GM18907 (cell line): ENCODE results near the gene SYT2.
"Not testable (repeated sequence)": the region's sequence is repeated elsewhere in the genome, so short reads cannot be mapped to it uniquely, and the experiment has no call there.

Experiments used
- ATAC-seq: cut with Tn5 transposase; IDR thresholded peaks from one replicate; pipeline ENCODE4 v1.9.1; 2021; ENCODE audit warnings: mild to moderate bottlenecking, moderate library complexity; ENCODE audit not compliant: unreplicated experiment

The SYT2 gene

DNA sequence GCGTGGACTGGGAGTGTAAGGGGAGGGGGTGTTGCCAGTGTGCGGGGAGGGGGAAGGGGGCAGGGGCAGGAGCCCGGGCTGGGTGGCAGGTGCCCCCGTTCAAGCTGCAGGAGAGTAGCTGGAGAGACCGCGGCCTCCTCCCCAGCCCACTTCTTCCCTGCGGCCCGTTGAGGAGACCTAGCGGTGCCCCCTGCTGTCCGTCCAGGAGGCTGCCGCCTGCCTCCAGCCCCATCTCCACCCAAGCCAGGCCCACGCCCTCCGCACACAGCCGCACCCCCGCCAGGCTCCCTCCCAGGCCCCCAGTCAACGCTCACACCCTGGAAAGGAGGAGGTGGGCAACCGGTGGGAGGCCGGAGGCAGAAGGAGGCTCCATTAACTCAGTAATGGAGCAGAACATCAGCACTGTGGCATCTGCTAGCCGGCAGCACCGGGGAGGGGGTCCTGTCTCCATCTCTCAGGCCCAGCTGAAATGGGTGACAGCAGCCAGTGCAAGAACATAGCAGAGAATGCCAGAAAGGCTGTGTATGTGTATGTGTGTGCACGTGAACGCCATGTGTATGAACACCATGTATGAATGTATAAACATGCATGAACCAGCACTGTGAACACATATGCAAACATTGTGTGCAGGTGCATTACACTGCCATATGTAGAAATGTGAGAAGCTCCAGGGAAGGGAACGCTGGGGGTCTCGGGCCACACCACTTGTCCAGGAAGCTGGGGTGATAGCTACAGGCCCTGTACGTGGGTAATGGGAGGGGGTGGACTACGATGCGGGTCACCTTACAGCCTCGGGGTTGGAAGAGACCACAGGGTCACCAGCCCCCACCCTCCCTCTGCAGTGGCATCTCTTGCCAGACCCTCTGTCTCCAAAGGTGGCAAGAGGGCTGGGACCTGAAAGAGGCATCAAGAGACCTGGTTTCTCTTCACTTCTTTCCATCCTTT is 84.6 kb downstream of the SYT2 start:
- ATAC-seq: peak; percentile 55

DNA sequence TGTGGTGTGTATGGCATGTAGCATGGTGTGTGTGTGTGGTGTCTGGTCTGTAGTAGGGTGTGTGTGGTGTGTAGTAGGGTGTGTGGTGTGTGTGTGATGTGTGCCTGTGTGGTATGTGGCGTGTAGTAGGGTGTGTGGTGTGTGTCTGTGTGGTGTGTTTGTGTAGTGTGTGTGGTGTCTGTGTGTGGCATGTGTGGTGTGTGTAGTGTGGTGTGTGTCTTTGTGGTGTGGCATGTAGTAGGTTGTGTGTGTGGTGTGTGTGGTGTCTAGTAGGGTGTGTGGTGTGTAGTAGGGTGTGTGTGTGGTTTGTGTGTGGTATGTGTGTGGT is 85.5 kb downstream of the SYT2 start:
- ATAC-seq: no peak

DNA sequence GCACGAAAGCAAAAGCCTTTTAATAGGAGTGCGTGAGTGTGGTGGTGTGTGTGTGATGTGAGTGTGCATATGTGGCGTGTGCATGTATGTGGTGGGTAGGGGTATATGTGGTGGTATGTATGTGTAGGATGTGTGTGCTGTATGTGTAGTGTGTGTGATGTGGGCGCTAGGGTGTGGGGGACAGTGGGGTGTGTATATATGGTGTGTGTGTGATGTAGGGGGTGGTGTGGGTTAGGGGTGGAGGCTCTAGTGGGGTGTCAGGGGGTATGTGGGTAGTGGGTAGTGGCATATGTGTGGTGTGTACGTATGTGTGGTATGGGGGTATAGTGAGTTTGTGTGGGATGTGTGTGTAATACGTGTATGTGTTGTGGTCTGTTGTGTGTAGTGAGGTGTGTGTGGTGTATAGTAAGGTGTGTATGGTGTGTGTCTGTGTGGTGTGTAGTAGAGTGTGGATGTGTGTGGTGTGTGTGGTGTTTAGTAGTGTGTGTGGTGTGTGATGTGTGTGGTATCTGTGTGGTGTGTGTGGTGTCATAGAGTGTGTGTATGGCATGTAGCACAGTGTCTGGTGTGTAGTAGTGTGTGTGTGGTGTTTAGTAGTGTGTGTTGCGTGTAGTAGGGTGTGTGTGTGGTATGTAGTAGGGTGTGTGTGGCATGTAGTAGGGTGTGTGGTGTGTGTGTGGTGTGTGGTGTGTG is 86.0 kb downstream of the SYT2 start:
- ATAC-seq: no peak

DNA sequence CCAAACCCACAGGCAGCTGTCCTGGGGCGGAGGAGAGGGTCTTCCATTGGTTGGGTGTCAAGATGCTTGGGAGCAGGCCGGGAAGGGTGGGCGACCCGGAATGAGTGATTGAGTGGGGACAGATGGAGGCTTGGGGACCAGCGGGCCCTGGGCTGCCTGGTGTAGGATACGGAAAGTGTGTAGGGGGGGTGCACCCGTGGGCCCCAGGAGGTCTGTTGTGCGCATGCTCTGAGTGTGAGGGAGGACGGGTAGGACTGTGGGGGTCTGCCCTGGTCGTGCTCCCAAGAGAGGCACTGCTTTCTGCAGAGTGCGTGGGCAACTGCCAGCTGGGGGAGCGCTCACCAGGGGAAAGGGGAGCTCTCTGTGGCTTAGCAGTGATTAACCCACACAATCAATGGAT is 86.8 kb downstream of the SYT2 start:
- ATAC-seq: not testable (repeated sequence)

DNA sequence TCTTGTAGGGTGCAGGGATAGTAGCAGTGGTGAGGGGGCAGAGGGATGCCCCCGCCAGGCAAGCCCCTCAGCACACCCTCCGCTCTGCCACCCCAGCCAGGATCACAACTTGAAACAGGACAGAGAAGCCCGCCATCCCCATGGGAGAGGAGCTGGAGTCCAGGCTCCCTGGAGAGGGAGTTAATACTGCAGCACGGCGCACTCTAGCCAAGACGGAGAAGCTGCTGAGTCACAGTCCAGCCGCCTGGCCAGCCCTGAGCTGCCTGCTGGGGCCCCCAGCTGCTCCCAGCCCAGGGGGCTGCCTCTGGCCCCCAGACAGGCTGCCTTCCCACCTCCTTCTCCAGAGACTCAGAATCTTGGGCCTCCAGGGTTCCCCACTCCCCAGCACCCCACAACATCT is 87.2 kb downstream of the SYT2 start:
- no peak for ATAC-seq

DNA sequence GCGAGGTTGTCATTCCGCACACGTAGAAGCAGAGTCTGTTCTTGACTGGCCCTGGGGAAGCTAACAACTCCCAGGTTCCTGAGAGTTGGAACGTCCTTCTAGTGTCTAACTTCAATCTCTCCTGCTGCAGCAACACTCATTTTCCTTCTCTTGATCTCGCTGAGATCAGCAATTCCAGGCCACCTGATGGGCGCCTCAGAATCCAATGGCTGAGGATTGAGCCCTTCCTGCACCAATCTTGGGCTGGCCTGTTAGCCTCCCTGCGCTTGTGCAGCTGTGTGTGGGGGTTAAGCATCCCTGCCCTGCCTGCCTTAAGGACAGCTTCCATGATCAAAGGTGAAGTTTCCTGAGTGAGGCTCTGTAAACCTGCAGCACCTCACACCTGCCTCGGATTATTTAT is 87.9 kb downstream of the SYT2 start:
- ATAC-seq: no peak

DNA sequence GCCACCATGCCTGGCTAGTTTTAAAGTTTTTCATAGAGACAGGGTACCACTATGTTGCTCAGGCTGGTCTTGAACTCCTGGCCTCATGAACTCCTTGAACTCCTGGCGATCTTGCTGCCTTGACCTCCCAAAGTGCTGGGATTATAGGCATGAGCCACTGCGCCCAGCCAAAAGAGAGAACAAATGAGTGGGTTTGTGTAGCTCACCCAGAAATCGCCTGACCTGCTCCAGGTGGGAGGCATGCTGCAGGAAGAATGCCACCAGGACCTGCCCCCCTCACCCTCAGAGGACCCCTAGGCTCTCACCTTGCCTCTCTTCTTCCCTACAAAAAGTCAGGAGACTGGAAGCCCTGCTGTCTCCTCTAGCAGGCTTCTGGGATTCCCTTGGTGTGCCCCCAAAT is 88.8 kb downstream of the SYT2 start:
- no peak for ATAC-seq

DNA sequence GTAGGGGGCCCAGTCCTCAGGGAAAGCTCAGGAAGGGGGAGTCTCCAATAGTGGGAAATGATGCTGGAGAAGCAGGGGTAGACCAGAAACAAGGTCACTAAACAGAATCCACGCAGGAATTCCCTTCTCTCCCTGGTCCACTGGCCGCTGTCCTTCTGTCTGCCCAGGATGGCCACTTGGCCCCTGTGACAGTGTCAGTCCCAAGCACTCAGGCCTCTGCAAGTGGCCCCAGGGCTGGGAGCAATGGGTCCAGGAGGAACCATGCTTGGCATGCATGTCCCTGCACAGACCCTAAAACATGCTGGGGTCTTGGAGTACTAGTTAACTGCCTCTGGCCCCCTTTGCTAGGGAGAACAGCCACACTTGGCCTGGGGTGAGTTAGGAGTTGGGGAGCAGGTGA is 90.2 kb downstream of the SYT2 start:
- not testable (repeated sequence) for ATAC-seq

DNA sequence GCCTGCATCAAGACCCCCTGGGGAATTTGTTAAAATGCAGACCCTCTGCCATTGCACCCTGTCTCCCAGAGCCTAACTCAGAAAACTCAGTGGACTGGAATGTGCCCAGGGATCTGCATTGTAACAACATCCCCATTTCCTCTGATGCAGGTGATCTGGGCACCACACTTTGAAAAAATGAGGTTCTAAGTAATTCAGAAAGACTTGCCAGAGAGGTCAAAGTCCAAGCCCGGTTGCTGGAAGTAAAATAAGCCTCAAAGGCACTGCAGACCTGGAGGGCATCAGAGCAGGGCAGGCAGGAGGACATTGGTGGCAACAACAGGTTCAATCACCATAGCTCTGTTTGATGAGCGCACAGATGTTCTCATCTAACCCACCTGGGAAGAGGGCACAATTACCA is 90.7 kb downstream of the SYT2 start:
- no peak for ATAC-seq

DNA sequence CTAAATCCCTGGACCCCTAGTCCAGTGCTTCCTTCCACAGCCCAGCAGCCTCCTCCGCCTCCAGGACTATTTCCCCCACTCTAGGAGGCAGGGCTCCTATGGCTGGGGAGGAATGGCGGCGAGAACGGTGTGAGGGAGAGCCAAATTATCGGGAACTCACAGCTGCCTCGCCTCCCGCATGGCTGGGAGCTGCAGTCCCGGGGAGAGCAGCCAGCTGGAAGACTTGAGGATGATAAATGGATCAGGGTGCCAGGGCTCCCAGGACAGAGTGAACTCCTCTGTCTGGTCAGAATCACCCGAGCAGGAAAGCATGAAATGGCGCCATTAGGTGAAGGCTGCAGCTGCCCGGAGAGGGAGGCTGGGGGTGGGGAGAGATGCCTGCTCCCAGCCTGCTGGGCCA is 91.2 kb downstream of the SYT2 start:
- ATAC-seq: not testable (repeated sequence)

DNA sequence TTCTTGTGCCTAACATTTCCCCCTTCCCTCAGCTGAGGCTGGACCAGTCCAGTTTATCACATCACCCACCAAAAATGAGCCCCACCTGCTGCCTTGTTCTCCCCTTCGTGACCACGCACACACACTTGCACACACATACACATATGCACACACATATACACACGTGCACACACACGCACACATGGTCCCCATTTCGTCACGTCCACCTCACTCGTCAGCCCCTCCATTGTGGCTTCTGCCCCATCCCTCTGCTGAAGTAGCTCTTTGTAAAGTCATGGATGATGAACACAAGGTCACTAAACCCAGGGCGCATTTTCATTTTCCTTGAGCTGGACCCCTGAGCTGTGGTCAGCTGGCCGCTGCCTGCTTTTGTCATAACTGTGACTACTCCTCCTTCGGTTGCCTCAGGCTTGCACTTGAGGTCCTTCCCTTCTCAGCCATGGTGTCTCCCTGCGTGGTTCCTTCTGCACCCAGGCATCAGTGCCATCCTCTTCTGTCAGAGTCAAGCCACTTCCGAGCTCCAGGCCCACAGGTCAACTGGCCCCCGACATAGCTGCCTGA is 93.8 kb downstream of the SYT2 start:
- peak; percentile 36 for ATAC-seq

DNA sequence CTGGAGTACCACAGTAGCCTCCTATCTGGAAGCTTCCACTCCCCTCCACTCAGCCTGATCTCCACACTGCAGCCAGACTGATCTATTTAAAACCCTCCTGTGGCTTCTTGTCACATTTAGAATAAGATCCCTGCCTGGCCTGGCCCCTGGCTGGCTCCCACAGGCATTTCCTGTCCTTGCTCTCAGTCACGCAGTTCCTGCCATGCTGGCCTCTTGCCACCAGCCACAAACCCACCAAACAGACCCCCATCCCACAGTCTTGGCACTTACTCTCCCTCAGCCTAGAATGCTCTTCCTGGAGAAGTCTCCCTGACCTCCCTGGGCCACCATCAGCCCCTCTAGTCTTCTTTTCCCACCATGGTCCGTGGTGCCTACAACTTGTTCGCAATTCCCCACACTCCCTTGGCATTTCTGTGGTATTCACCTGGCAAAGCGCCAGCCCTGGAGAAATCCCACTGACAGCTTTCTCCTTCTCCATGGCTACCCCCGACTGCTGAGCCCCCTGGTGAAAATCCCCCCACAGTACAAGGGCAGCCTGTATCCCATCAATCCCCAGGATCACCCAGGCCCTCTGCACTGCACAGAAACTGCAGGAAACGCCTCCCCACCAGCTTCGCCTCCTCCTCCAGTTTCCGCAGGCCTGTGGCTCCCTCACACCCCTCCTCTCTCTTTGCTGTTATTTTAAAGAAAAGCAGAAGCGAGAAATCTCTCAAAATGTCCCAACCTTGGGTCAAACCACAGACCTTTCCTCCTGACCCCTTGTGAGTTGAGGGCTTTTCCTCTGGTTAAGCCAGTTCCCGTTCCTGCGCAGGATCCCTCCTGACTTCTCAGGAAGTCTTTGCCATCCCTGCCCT is 94.5 kb downstream of the SYT2 start:
- peak; percentile 73 for ATAC-seq

DNA sequence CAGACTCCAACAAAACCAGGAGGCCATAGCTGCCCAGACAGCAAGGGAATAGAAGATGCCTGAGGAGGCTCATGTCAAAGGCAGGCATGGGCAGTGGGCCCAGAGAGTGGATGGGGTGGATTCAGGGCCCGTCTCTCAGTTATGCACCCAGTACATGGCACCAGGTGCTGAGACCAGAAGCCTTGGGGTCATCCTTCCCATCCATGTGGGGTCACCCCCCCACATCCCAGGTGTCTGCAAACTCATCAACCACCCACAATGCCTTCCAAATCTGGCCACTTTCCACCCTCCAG is 95.1 kb downstream of the SYT2 start:
- ATAC-seq: not testable (repeated sequence)

DNA sequence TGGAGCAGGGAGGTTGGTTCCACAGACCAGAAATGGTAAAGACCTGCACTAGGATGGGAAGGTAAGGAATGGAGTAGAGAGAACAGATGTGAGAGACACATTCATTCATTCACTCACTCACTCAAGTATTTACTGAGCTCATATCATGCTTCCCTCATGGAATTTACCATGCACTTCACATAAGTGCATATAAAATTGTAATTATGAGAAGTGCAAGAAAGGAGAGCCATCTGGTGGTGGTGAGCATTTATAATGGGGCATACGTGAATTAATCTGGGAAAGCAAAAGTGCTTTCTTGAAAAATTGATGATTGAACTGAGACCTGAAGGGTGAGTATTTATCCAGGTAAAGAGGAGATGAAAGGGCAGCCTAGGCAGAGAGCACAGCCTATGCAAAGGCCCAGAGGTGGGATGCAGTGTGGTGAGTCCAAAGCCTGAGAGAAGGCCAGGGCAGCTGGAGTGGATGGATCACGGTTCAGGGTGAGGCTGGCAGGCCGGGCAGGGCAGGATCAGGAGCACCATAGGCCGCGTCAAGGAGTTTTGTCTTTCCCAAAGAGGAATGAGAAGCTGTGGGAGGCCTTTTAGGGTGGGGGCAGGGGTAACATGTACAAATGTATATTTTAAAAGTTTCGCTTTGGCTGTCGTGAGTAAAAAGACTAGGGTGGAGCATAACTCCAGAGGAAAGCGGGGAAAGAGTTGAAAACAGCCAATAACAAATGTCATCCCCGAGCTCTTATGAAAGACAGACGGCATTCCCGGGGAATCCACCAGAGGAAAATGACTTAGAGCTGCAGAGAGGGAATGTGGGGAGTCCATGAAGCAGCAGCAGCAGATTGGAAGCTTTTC is 95.7 kb downstream of the SYT2 start:
- not testable (repeated sequence) for ATAC-seq

DNA sequence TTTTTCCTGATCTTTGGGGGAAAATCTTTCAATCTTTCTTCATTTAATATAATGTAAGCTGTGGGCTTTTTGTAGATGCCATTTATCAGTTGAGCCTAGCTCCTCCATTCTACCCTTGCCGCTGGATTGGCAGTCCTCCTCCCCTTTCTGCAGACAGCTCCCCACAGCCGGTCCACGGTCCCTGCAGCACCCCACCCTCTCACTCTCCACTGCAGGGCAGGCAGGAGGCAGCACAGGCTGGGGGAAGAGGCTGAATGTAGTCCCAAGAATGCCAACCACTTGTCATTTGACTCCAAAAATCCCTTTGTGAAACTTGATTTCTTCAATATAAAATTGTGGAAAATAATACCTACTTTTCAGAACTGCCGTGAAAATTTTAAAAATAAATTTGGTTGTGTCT is 96.7 kb downstream of the SYT2 start:
- no peak for ATAC-seq

DNA sequence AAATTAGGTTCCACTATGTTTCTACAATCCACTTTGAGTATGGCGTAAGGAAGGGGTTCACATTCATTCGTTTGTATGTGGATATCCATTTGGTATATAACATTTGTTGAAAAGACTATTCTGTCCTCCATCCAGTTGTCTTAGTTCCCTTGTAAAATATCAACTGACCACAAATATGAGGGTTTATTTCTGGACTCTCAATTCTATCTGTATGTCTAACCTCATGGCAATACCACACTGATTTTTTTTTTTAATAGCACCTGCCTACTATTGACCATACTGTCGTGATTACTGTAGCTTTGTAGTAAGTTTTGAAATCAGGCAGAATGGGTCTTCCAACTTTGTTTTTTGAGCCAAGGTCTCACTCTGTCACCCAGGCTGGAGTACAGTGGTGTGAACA is 98.2 kb downstream of the SYT2 start:
- ATAC-seq: not testable (repeated sequence)

DNA sequence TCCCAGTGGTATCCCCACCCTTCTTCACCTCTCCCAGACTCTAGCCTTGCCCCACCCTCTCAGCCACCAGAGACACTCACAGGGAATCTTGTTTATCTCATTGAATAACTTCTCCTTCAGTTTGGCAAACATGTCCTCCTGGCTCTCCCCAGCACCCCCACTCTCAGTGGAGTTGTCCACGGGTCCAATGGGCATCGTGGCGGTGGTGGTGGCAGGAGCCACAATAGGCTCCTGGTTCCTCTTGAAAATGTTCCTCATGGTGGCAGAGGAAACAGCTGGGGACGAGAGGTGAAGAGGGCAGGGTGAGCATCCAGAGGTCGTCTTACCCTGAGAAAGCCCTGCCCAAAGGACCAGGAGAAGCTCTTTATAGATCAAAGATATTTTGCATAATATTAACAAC is 104.7 kb downstream of the SYT2 start:
- no peak for ATAC-seq

DNA sequence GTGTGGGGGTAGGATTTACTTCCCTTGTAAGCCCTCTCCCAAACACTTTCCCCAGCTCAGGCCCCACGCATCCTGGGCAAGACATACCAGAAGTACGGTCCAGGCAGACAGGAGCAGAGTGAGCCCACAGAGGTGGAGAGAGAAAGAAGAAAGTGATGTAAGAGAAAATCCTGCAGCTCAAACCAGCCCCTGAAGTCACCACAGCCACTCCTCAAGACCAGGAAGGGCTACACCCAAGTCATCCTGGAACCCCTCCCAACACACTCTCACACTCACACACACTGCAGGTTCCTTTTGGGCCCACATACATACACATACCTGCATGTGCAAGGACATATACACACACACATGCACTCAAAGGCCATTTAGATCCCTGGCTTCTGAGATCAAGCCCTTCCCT is 106.8 kb downstream of the SYT2 start:
- no peak for ATAC-seq

DNA sequence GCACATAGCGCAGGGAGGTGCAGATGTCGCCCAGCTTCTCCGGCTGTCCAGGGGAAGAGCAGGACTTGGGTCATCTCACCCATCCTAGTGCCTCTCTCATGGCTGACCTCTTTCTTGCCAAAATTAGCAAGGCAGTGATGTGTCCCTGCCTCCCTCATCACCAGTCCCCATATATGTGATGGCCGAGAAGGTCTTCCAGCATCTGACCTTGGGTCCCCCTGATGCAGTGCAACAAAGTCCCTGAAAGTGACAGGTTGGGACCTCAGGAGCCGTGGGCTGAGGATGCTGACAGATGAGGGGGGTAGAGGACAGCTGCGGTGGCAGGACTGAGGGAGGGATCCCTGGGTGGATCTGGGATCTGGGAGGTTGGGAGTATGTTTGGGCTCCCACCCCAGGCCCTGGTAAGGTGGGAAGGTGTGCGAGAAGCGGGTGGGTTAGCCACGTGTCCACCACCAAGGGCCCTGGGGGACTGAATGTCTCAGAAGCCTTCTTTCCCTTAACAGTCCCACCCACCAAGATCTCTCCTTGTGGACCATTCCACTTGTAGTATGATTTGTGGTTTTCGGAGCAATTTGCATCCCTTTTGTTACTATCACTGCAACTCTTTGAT is 109.7 kb downstream of the SYT2 start:
- ATAC-seq: no peak
